NCI-H446 (cell line): ENCODE results near the gene MNT.

Source experiments
- DNase-seq, 2 experiments: peaks; one replicate each; lab custom pipeline; 2025; lab: John Stamatoyannopoulos, UW

MNT gene

DNA sequence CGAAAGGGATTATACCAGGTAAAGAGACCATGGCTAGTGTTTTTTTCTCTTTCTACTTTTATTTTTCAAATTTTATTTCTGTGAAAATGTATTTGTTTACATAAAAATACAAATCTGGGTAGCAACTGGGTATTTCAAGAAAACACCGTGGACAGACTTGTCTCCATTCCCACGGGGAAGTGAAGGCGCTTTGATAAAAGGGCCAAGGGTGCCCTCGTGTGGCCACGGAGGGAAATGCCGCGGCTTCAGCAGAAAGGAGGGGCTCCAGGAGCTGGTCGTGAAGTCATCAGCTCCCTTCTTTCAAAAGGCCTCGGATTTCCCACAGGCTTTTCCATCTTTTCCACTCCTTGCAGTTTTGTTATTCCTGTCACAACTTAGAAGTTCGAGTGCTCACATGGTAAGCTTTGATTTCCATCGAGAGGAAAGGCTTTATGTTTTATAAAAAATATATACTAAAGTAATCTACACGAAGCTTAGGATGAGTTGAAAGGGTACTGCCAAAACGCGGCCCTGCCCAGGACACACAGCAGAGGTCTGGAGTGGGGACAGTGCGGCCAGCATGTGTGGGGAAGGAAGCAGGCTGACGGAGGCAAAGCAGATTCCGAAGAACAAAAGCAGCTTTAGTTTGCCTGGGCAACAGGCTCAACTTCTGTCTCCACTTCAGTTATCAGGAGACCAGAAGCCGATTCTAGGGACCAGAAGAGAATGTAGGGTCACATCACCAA is 15.3 kb upstream of the MNT start:
- DNase-seq, result peak; percentile 48 to 88

DNA sequence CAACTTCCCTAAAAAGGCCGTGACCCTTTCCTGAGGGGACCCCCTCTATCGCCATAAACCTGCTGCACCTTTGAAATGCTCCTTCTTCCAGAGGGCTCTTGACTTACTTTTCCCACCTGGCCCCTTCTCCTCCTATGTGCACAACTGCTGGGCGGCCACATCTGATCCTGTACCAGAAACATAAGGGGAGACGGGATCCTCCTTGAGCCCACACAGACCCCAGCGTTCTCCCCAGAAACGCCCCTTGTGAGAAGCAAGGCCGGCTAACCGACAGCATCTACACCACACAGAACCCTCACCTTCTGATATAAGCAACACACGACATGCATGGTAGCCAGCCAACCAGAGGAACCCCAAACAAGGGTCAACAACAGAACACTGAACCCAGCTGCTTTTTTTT is 14.2 kb upstream of the MNT start:
- DNase-seq, result no peak

DNA sequence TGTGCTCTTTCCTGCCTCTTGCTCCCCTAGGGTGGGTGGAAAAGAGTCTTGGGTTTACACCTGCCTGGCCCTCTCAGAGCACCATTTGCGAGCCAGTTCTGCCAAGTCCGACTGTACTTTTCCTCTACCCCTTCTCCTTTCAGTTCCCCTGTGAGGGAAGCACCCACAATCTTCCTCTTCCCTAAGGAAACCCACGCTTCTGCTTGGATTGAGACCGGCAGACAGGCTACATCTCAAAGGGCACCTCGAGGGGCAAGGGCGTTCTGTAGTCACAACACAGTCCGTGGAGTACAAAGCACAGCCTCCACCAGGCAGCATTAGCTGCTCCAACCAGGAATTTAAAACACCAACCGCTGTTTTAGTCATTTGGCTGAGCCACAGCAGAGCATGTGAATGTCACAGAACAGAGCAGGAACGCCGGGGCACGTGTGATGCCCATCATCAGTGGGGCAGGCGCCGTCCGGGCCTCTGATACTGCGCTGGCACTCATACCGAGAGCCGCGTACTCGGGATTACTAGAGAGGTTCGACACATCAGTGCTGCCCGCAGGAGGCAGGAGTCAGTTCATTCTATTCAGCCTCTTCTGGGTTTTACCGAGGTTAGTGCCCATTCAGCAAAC is 13.7 kb upstream of the MNT start:
- no peak for DNase-seq

DNA sequence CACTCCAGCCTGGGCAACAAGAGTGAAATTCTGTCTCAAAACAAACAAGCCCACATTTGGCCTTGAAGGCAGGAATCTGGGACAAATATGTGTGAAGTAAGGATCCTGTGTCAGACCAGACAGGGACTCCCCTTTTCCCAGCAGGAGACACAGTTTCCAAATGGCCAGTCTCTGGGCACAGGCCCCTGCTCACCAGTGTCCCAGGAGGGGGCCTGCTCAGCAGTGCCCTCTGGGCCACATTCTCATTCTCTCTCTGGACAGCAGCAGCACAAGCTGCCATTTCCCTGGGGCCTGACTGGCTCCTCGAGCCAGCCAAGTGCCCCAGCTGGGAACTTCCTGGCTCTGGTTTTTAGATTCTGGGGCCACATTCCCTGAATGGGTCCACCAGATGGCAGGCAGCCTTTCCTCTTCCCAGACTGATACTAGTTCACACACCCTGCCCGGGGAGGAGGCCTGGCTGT is 11.7 kb upstream of the MNT start:
- DNase-seq, result peak; percentile 32 to 89

DNA sequence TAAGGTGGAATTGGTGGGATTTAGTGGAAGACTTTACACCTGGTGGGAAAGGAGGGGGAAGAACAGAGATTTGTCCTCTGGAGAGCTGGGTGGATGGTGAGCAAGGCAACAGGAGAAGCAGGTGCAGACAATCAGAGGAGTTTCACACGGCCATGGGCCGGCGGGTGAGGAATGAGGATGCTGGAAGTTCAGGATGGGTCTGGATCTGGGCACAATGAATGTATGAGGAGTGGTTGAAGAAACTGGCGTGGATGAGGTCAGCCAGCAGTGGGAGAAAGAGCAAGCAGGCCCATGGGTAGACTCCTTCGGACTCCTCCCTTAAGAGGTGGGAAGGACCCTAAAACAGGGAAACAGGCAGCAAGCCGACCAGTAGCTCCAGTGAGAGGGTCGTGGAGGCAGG is 10.1 kb upstream of the MNT start:
- DNase-seq, result no peak

DNA sequence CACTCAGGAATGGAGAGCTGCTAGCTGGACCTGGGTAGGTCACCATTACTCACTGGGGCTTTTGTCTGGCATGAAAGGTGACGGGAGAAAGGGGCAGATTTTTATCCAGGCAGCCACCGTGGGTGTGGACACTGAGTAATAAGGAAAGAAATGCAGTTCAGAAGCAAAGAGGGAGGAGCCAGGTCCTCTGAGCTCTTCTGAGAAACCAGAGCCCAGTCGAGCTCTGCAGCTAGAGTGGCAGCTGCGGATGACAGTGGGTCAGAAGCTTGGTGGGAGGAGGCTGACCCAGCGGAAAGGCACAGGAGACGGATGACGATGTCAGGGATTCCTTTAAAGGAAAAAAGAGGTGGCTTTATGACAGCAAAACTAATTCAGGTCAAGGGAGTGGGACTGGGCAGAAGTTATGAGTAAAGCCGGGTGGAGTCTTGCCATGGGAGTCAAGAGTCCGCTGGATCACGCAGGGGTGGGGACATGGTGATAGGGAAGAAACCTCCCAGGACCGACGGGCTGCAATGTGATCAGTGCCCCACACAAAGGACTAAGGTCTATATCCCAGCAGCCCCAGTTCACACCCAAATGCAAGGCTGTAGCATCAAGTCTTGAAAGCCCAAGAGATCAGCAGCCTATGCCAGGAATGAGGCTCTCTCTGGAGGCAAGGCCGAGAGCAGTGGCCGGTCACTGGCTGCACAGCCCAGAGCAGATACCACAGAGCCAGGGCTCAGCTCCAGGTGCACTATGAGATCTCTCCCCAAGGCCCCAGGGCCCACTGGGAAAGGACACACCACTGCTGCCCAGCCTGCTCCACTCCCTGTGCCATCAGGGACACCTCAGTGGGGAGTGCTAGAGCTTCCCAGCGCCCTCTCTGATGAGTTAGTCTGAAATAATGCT is 6.3 kb upstream of the MNT start:
- no peak for DNase-seq

DNA sequence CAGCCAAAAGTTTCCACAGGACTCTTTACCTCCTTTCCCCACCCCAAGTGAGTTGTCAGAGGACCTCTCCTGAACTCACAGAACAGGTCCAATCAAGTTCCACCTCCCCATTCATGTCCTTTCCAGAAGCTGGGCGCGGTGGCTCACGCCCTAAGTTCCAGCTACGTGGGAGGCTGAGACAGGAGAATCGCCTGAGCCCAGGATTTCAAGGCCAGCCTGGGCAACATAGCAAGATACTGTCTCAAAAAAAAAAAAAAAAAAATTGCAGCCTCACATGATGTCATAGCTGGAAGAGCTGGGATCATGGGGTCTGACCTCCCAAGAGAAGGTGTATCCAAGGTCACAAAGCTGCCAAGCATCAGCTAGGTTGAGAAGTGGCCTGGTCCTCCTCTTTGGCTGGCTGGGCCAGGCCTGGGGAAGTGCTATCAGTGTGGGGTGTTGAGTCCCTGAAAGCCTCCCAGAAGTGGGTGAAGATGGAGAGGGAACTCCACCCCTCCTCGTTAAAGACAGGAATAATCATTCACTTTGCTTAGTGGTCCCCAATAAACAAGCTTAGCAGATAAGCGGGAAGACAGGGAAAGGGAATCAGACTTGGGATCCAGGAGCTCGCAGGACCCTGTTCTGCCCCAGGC is 5.5 kb upstream of the MNT start:
- no peak for DNase-seq

DNA sequence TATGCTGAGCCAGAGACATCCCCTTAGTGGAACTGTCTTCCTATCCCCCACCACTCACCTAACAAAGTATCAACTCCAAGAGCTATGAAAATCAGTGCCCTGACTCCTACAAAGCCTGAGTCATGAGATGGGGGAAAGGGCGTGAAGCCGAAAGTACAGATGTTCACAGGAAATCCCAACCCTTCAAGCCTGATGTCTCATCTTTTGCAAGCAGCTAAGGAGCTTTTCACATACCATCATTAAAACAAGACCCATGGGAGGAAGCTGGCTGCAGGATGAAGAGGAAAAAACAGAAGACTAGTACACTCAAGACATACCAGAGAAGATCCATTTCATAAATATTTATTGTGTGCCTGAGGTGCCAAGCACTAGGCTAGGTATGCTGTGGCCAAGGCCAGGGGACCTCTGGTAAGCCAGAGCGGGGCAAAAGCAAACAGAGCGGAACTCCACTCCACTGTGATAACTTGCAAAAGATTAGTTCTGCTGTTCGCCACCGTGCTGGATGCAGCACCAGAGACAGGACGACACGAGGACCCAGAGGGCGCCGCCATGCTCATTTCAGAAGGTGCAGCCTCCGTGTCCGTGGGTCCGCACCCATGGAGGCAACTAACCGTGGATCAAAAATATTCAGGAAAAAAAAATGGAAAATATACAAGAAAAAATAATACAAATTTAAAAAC is 4.5 kb upstream of the MNT start:
- no peak for DNase-seq

DNA sequence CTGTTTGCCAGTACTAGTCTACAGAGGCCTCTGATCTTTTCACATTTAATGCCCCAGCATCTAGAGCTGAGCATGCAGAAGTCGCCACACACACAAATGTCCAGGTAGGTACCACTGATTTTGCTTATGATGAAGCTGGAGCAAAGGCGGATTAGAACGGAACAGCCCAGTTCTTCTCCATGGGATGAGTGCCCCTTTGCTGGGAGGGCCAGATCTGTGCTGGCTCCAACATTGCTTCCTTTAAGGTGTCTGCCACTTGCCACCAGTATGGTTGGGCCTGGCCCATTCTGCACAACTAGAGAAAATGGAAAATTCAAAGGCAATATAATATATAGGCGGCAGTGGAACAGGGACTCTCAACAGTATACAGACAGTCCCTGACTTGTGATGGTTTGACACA is 2.2 kb upstream of the MNT start:
- DNase-seq, result no peak

DNA sequence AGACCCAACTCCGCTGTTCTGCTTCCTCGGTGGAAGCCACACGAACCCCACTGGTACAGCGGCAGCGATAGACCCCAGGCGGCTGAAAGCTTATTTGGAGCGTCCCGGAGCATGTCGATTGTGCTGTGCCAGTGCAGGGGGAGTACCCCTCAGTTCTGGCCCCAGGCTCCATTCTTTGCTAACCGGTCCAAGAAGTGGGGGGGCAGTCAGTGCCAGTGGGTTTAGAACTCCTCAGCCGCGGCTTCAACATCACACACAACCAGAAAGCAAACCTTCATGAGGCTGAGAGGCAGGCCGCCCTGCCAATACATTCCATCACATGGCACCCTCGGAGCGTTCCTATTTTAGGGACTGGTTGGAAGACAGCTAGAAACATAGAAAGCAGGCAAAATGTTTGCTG is 1.7 kb upstream of the MNT start:
- DNase-seq, result no peak

DNA sequence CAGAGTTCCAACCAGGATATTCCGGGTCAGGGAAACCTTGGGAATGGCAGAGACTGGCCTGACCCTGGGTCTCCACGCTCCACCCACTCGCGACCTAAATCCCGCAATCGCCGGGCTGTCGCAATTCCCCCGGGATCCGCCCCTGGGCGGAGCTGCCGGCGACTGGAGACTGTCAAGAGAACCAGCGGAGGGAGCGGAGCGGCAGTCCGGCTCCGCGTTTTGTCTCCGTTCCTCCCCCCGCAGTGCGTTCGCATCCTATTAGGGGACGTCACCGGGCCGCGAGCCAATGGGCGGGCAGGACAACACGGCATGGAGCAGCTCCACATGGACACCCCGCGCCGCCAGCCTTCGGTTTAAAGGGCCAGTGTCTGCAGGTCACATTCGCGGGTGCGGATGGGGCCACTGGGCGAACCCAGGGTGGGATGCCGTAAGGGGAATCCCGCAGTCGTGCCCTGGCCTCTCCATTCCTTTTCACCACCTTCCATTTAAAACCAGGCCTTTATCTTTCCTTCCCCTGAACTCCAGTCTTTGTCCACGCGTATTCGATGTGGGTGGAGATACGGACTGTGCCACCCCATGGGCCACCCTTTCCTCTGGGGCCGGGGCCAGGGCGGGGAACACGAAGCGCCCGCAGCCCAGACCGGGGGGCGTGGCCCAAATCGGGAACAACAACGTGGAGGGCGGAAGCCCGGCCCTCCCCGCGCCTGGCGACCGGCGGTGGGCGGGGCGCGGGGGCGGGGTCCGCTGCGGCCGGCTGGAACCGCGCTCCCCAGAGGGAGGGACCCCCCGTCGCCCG is 764 bp upstream of the MNT start:
- DNase-seq, result peak; percentile 97 to 99

DNA sequence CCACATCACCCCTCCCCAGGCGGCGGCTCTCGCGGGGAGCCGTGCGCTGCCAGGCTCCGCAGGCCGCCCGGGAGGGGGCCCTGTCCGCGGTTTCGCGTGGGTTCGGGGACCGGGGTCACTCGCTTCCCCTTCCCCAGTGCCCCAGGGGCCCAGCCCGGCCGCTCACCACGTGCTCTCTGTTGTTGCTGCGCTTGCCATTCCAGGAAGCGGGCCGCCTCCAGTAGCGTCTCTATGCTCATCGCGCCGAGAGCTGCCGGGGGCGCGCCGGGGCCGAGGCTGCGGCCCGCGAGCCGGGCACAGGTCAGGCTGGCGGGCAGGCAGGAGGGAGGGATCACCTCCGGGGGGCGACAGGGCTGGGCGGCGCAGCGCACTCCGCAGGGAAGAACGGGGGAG is 390 bp downstream of the MNT start:
- peak; percentile 13 to 60 for DNase-seq

DNA sequence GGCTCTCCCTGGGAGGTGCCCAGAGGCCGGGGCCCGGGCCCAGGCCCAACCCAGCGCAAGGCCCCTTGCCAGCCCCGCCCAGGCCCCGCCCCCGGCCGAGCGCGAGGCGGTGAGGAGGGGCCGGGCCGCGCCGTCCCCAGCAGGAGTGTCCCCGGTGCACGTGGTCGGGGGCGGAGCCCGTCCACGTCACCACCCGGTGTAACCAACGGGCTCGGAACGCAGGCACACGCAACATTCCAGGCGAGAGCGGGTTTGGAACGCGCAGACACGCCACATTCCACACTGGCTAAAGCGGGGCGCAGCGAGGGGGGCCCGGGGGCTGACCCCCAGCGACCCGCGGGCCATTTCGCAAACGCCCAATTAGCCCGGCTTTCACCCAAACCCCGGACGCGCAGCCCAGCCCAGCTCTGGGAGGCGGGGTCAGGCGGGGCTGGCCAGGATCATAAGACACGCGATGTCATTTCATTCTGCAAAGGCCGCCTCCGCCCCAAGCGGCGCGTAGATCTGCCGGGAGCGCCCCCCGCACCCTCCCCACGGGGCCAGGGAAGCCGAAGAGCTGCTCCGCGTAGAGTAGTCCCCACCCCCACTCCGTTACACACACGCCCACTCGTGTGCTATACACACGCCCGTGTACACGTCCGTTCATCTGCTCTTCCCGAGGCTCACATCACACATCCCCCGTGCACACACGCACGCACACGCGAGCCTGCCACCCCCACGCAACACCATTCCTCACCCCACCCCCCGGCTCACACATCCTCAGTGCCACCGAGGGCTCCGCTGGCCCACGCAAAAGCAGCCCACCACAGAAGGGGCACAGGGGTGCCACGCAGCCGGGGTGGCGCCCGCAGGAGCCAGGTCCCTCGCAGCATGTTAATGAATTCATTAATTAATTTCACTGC is 1.0 kb downstream of the MNT start:
- peak; percentile 88 to 95 for DNase-seq

DNA sequence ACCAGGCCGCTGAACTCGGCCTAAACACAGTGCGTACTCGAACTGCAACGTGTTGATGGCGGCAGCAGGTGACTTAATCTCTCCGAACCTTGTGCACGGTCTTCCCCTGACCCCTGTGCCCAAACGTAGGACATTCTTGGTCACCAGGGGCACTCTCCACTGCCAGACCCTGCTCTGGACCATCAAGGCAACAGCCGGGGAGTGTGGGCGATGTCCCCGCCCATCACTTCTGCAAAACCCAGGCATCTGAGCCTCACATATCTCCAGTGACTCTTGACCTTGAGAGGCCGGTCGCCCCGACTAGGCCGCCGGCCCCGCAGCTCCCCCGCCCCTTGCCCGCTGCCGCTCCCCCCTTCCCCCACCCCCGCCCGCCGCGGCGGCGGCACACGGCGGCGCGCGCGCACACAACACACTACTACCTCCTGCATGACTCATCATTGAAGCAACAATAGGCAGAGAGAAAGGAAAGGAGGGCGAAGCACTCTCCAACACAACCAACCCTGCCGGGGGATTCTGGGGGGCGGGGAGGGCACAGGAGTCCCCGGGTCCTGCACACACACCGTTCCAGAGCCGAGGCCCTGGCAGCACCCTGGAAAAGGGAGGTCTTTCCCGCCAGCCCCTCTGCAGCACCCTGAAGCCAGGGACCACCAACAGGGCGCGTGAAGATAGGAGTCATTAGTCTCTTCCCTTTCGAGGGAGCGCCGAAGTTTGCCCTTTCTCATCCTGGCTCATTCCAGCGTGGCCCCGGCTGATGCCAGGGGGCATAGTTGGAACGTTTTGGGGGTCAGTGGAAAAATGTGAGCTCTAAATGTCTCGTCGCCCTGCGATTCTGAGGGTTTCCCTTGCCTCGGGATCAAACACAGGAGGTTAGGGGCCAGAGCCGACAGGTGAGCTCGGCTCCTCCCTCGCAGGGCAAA is 1.9 kb downstream of the MNT start:
- peak in 1 of 2 experiments; percentile 43 for DNase-seq

DNA sequence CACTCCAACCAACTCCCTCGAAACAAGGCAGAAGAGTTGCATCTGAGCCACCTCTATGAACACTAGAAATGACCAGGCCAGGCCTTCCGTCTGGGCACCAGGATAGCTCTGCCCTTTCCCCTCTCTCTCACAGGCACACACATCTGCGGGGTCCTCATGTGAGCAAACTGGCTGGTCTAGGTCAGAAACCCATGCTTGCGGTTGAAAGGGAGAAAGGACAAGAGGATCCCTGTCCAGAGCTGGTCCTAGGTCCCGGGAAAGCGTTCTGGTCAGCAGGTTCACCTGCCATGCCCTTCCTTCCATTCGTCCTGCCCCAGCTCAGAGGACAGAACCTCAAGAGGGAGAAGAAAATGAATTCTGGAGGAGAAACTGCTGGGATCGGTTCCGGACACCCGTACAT is 2.7 kb downstream of the MNT start:
- DNase-seq, result no peak

DNA sequence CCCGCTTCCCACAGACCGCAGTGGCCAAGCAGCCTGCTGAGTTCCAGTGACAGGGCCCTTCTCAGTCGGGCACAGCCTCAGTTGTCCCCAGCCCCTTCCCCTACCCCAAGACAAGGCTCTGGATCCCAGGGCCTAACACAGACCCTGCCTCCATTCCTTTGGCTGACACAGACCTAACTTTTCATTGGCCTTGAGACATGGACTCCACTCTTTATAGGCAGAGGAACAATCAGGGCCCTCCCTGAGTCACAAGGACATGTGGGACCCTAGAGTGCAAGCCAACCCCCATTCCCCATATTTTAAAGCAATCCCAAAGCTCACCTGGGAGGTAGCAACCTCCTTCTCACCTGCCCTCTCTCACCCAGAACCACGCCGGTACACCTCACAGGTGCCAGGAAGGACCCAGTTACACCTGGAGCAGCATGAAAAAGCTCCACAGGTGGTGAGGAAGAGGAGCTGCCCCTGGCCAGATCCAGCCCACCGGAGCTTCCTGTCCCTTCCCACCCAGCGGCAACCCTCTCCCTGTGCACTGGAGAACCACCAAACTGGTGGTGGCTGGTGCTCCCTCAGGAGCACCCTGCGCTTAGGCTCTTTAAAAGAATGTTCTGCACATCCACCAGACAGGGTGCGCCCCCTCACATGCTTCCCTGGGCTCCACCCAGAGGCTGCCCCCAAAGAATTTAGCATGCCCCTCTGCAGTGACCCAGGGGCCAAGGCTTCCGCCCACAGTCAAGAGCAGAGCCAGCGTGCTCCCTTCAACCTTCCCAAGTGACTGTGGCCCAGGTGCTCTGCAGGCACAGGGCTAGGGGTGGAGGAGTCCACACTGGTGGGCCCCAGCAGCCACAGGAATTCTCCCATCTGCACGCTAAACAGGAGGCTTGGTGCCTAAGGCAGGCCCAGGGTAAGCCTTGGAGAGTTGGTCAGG is 3.4 kb downstream of the MNT start:
- no peak for DNase-seq

DNA sequence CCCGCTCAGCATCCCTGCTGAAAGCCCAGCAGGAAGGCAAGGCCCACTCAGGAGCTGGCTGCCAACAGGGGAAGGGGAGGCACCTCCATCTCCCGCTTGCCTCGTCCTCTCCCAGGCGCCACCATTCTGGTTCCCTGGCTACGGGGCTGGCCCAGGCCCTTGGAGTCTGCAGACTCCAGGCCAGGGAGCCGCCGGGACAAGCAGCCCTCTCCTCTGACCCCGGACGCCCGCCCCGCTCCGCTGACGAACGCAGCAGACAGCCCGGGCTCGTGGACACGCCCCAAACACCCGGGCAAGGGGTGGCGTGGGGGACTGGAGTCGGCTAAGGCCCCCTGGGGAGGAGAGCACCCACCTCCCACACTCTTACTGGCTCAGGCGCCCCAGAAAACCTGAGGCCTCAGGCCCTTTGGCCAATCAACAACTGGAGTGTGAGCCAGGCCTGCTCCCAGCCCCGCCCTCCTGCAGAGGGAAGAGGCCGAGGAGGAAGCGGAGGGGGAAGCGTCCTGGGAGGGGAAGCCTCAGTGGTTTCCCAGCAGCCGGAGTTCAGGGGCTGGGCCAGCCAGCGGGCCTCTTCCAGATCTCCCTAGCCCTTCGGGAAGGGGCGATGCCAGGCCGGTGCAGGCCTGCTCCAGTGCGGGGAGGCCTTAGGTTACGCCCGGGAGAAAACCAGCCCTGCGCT is 4.2 kb downstream of the MNT start:
- no peak for DNase-seq
